OCI-LY1 (cell line): Measurements from ENCODE around the gene USF1.

Source experiments
- EZH2 ChIP-seq: fragments of 200-600 bp; sonication (generic), shearing (Covaris generic); IDR thresholded peaks from 2 replicates; pipeline ENCODE4 v1.8.0; 2017; ENCODE audit warnings: borderline replicate concordance, mixed run types, mild to moderate bottlenecking, antibody characterized with exemption, low read length, moderate library complexity, mixed read lengths
- TF ChIP-seq, protein P1 (sequence below): fragments of 200-600 bp; sonication (generic), shearing (Covaris generic); IDR thresholded peaks from 2 replicates; pipeline ENCODE4 v1.5.1; 2017; ENCODE audit warnings: mild to moderate bottlenecking, antibody characterized with exemption, low read length, moderate library complexity, mixed read lengths

- TF ChIP-seq, protein P1, sequence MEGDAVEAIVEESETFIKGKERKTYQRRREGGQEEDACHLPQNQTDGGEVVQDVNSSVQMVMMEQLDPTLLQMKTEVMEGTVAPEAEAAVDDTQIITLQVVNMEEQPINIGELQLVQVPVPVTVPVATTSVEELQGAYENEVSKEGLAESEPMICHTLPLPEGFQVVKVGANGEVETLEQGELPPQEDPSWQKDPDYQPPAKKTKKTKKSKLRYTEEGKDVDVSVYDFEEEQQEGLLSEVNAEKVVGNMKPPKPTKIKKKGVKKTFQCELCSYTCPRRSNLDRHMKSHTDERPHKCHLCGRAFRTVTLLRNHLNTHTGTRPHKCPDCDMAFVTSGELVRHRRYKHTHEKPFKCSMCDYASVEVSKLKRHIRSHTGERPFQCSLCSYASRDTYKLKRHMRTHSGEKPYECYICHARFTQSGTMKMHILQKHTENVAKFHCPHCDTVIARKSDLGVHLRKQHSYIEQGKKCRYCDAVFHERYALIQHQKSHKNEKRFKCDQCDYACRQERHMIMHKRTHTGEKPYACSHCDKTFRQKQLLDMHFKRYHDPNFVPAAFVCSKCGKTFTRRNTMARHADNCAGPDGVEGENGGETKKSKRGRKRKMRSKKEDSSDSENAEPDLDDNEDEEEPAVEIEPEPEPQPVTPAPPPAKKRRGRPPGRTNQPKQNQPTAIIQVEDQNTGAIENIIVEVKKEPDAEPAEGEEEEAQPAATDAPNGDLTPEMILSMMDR, result no peak
- no peak for TF ChIP-seq EZH2
Measured at GRCh38 chr1:161069731-161070270, 24.0 kb upstream of the USF1 start, which contains the start of gene ARHGAP30.
